AML-193 (cell line): ENCODE measurements around the gene TMEM130.
"Not testable (repeated sequence)": the region's sequence is repeated elsewhere in the genome, so short reads cannot be mapped to it uniquely, and the experiment has no call there.

Experiments used
- DNase-seq, 2 experiments: peaks; one replicate each; lab custom pipeline; 2025; lab: John Stamatoyannopoulos, UW

Gene TMEM130

GRCh38 chr7:98877692-98878364, 8.0 kb upstream of the TMEM130 start:
- DNase-seq, result no peak

- no peak for DNase-seq
Measured at GRCh38 chr7:98877146-98877545, 7.3 kb upstream of the TMEM130 start.

- DNase-seq, result no peak
Measured at GRCh38 chr7:98875501-98875900, 5.7 kb upstream of the TMEM130 start.

GRCh38 chr7:98874942-98875341, 5.1 kb upstream of the TMEM130 start:
- DNase-seq, result no peak

- not testable (repeated sequence) for DNase-seq
Measured at GRCh38 chr7:98873610-98874009, 3.8 kb upstream of the TMEM130 start.

GRCh38 chr7:98872328-98872924, 2.6 kb upstream of the TMEM130 start:
- DNase-seq, result peak; percentile 19 to 52

- no peak for DNase-seq
Measured at GRCh38 chr7:98870807-98871491, 1.1 kb upstream of the TMEM130 start.

- peak; percentile 28 to 38 for DNase-seq
Measured at GRCh38 chr7:98870121-98870651, 372 bp upstream of the TMEM130 start.

GRCh38 chr7:98869027-98869596, 702 bp downstream of the TMEM130 start:
- DNase-seq, result no peak

GRCh38 chr7:98868450-98868849, 1.4 kb downstream of the TMEM130 start:
- no peak for DNase-seq

- no peak for DNase-seq
Measured at GRCh38 chr7:98866765-98867164, 3.0 kb downstream of the TMEM130 start.

- DNase-seq, result no peak
Measured at GRCh38 chr7:98866351-98866750, 3.5 kb downstream of the TMEM130 start.

- DNase-seq, result no peak
Measured at GRCh38 chr7:98864731-98865453, 4.9 kb downstream of the TMEM130 start.

GRCh38 chr7:98863601-98864000, 6.2 kb downstream of the TMEM130 start:
- DNase-seq, result no peak

GRCh38 chr7:98862716-98863420, 6.9 kb downstream of the TMEM130 start:
- DNase-seq, result no peak

GRCh38 chr7:98862203-98862602, 7.6 kb downstream of the TMEM130 start:
- no peak for DNase-seq

GRCh38 chr7:98860071-98860470, 9.7 kb downstream of the TMEM130 start:
- DNase-seq, result no peak

GRCh38 chr7:98855610-98856422, 14.0 kb downstream of the TMEM130 start:
- DNase-seq, result no peak

- no peak for DNase-seq
Measured at GRCh38 chr7:98852826-98853225, 17.0 kb downstream of the TMEM130 start.

GRCh38 chr7:98848918-98849317, 20.9 kb downstream of the TMEM130 start:
- DNase-seq, result no peak
